Thymus (tissue), 11 donors: ENCODE measurements around the gene ADGRB3. TPM values are rescaled to one million over a fixed set of nuclear protein-coding genes. Genes with fewer than 3 reads are reported as not detected.

Experiments used
- DNase-seq, 9 donors: peaks; one replicate each; pipeline ENCODE4 v3.0.0-alpha.2; 2013; ENCODE audit warnings: low spot score in 9 of 9, low read depth in 6 of 9, missing footprints in 1 of 9
- H3K27ac ChIP-seq, 2 donors: one replicate each; pipeline ENCODE4 v1.5.1; 2013; ENCODE audit warnings: control low read depth in 1 of 2, low read depth in 1 of 2, low read length in 1 of 2, mild to moderate bottlenecking in 1 of 2, moderate library complexity in 1 of 2
- H3K27me3 ChIP-seq, 2 donors: one replicate each; pipeline ENCODE4 v1.5.1; 2013; ENCODE audit warnings: low read length in 1 of 2; ENCODE audit not compliant: control insufficient read depth in 2 of 2, insufficient read depth in 1 of 2
- H3K36me3 ChIP-seq, 2 donors: one replicate each; pipeline ENCODE4 v1.5.1; 2013; ENCODE audit warnings: low read length in 1 of 2, mild to moderate bottlenecking in 1 of 2, moderate library complexity in 1 of 2; ENCODE audit not compliant: control insufficient read depth in 2 of 2, insufficient read depth in 2 of 2
- H3K4me1 ChIP-seq, 2 donors: one replicate each; pipeline ENCODE4 v1.5.1; 2013; ENCODE audit warnings: low read length in 2 of 2; ENCODE audit not compliant: control insufficient read depth in 2 of 2, insufficient read depth in 2 of 2
- H3K4me3 ChIP-seq, 2 donors: one replicate each; pipeline ENCODE4 v1.5.1; 2013; ENCODE audit warnings: low read length in 2 of 2, control low read depth in 1 of 2, mild to moderate bottlenecking in 1 of 2
- H3K9me3 ChIP-seq, 2 donors: one replicate each; pipeline ENCODE4 v1.5.1; 2013; ENCODE audit warnings: low read length in 1 of 2, mild to moderate bottlenecking in 1 of 2; ENCODE audit not compliant: control insufficient read depth in 2 of 2, insufficient read depth in 1 of 2
- whole genome bisulfite sequencing: extraction: QIAGEN DNeasy Blood & Tissue Kit; methylation state at CpG from one replicate; pipeline ENCODE4 v1.1.7; 2013; 5-methylcytosine and 5-hydroxymethylcytosine counted together
- polyA plus RNA-seq: library from polyadenylated mRNA; stranded (reverse); fragments of 200-250 nt; gene quantifications from one replicate; pipeline ENCODE4 v1.2.3, GENCODE V29; 2013
- total RNA-seq: library from RNA; stranded (reverse); fragments of 120-200 nt; gene quantifications from one replicate; pipeline ENCODE4 v1.2.4, GENCODE V29; 2013
- donor health status: healthy.

ADGRB3 gene
- total and polyA plus RNA-seq, 2 donors, result 0.09 TPM

GRCh38 chr6:69019832-69020231 is 384.8 kb downstream of the ADGRB3 start:
- Histone ChIP-seq H3K9me3 (no peaks in the 10 kb centered on the region), H3K36me3 (no peaks in the 10 kb centered on the region), H3K4me1 (no peaks in the 10 kb centered on the region), H3K27me3 (no peaks in the 10 kb centered on the region), H3K27ac (no peak overlapping the region), H3K4me3 (no peak overlapping the region)
- no peak for DNase-seq
- 81% methylated on average over 4 of the region's 4 CpGs for WGBS

DNA sequence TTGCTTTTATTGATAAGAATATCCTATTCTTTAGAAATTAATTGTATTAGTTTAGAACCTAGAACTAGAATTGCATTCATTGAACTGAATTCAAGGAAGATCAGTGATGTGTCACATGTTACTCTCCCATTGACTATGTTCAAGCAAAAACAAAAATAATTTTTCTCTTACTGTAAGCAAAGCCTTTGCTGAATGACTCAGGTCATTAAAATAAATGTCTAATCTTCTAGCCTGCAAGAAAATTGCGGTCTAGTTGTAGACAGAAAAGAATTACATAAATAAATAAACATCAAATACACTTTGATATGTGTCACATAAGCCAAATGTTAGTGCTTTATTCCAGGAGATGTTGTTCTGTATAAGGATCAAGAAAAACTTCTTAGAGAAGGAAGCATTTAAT is 387.9 kb downstream of the ADGRB3 start:
- H3K4me1 ChIP-seq, result no peaks in the 10 kb centered on the region
- no peaks in the 10 kb centered on the region for H3K27me3 ChIP-seq
- H3K27ac ChIP-seq, result no peak overlapping the region
- no peaks in the 10 kb centered on the region for H3K9me3 ChIP-seq
- no peak for DNase-seq
- WGBS, result 98% methylated on average over 1 of the region's 1 CpG
- no peak overlapping the region for H3K4me3 ChIP-seq
- no peaks in the 10 kb centered on the region for H3K36me3 ChIP-seq

DNA sequence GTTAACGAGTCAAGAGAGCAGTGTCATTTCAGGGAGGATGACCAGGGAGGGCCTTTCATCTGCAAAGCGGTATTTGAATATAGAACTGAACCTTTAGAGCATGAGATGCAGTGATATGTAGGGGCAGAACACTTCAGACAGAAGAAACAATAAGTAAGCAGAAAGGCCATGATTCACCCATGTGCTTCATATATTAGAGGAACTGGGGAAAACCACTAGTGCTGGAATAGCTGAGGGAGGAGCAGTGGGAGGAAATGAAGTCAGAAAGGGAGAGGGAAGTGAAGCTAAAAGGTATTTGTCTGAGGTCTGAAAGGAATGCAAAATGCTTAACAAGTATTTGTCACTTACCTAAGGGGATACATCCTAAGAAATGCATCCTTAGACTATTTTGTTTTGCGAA is 391.2 kb downstream of the ADGRB3 start:
- Histone ChIP-seq H3K9me3 (no peaks in the 10 kb centered on the region), H3K4me3 (no peak overlapping the region), H3K27ac (no peak overlapping the region), H3K4me1 (no peaks in the 10 kb centered on the region), H3K27me3 (no peaks in the 10 kb centered on the region), H3K36me3 (no peaks in the 10 kb centered on the region)
- no peak for DNase-seq
- 91% methylated on average over 3 of the region's 3 CpGs for WGBS

DNA sequence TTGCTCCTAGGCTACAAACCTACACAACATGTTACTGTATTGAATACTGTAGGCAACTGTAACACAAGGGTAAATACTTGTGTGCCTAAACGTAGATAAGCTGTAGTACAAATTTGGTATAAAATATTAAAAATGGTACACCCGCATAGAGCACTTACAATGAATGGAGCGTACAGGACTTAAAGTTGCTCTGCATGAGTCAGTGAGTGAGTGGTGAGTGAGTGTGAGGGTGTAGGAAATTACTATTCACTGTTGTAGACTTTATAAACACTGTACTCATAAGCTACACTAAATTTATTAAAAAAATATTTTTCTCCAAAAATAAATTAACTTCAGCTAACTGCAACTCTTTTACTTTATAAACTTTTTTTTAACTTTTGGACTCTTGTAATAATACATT is 391.6 kb downstream of the ADGRB3 start:
- no peak overlapping the region for H3K4me3 ChIP-seq
- no peaks in the 10 kb centered on the region for H3K9me3 ChIP-seq
- DNase-seq, result no peak
- 83% methylated on average over 3 of the region's 3 CpGs for WGBS
- H3K27me3 ChIP-seq, result no peaks in the 10 kb centered on the region
- H3K4me1 ChIP-seq, result no peaks in the 10 kb centered on the region
- no peak overlapping the region for H3K27ac ChIP-seq
- no peaks in the 10 kb centered on the region for H3K36me3 ChIP-seq

DNA sequence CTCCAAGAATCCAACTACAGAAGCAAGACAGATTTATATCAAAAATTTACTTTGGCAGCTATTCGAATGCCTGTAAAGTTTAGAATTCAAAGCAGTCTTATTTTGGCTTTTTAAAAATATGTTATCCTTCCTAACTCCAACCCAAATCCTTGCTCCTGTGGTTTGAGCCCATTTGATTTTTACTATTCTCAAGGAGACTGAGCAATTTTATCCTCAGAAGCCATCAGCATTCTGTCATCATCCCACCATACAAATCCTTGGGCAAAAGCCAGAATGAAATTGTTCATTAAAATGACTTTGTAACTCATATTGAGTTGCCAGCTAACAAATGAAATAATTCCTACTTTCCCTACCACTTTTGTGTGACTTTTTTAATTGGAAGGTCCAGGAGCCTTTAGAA is 392.8 kb downstream of the ADGRB3 start:
- DNase-seq, result no peak
- Histone ChIP-seq H3K36me3 (no peaks in the 10 kb centered on the region), H3K27me3 (no peaks in the 10 kb centered on the region), H3K4me3 (no peak overlapping the region), H3K27ac (no peak overlapping the region), H3K9me3 (no peaks in the 10 kb centered on the region), H3K4me1 (no peaks in the 10 kb centered on the region)
- 95% methylated on average over 1 of the region's 1 CpG for WGBS

- Histone ChIP-seq H3K36me3 (no peaks in the 10 kb centered on the region), H3K4me3 (no peak overlapping the region), H3K9me3 (no peaks in the 10 kb centered on the region), H3K27ac (no peak overlapping the region), H3K27me3 (no peaks in the 10 kb centered on the region), H3K4me1 (no peaks in the 10 kb centered on the region)
- DNase-seq, result no peak
Measured at GRCh38 chr6:69038841-69039240, 403.8 kb downstream of the ADGRB3 start.

DNA sequence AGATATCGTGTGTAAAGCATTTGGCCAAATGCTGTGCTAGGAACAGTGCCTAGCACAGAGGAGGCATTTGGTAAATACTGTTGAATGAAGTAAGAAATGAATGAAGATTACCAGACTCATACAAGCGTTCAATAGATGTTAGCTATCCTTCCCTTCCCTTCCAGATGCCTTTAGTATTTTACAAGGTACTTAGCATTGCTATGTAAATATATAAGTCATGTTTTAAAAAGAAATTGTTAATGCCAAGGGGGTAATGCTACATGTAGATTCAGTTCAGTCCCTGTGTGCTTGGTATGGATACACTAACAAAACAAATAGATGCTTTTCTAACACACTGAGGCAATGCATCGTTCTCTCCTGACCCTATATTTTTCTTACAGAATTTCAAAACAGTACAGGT is 407.2 kb downstream of the ADGRB3 start:
- no peak overlapping the region for H3K27ac ChIP-seq
- no peak for DNase-seq
- no peaks in the 10 kb centered on the region for H3K27me3 ChIP-seq
- no peaks in the 10 kb centered on the region for H3K36me3 ChIP-seq
- no peaks in the 10 kb centered on the region for H3K9me3 ChIP-seq
- H3K4me1 ChIP-seq, result no peaks in the 10 kb centered on the region
- WGBS, result 90% methylated on average over 3 of the region's 3 CpGs
- no peak overlapping the region for H3K4me3 ChIP-seq

DNA sequence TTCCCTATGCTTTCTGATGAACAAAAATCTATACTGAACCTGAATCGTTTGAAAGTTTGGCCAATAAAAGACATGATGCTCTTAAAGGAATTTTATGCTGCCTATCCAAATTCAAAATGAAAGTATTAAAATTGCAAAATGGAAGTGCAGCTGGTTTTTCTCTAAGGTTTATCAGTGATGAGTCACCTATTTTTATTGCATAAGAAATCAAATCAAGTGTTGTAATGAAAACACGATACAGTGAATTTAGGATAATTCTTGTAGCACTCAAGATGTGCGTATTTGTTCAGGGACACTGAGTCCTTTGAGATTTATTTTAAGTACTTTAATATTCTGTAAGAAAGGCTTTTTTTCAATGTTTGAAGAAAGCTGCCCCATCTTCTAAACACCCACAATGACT is 409.5 kb downstream of the ADGRB3 start:
- WGBS, result 97% methylated on average over 3 of the region's 3 CpGs
- Histone ChIP-seq H3K4me3 (no peak overlapping the region), H3K27ac (no peak overlapping the region), H3K36me3 (no peaks in the 10 kb centered on the region), H3K9me3 (no peaks in the 10 kb centered on the region), H3K4me1 (no peaks in the 10 kb centered on the region), H3K27me3 (no peaks in the 10 kb centered on the region)
- DNase-seq, result no peak

GRCh38 chr6:69059413-69059812 is 424.3 kb downstream of the ADGRB3 start:
- 84% methylated on average over 1 of the region's 1 CpG for WGBS
- H3K27ac ChIP-seq, result no peak overlapping the region
- no peaks in the 10 kb centered on the region for H3K36me3 ChIP-seq
- H3K9me3 ChIP-seq, result no peaks in the 10 kb centered on the region
- DNase-seq, result no peak
- no peaks in the 10 kb centered on the region for H3K4me1 ChIP-seq
- H3K27me3 ChIP-seq, result no peaks in the 10 kb centered on the region
- H3K4me3 ChIP-seq, result no peak overlapping the region

DNA sequence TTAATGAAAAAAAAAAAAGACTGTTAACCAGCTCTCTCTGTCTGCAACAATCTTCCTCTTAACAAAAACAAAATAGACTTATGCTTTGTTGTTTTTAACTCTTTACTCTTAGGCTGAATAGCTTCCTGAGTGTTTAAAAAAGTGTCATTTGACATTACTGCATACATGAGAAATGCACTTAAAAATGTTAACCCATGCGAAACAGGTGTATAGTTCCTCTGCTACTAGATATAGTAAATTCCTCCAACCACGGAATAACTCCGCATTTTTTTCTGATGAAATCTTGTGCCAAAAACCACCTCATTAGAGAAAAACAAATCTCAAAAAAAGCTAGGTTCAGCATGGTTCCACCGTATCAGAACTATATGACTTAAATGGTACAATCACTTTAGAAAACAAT is 426.0 kb downstream of the ADGRB3 start:
- Histone ChIP-seq H3K27ac (no peak overlapping the region), H3K4me1 (no peaks in the 10 kb centered on the region), H3K36me3 (no peaks in the 10 kb centered on the region), H3K27me3 (no peaks in the 10 kb centered on the region), H3K9me3 (no peaks in the 10 kb centered on the region), H3K4me3 (no peak overlapping the region)
- DNase-seq, result no peak
- WGBS, result 93% methylated on average over 4 of the region's 4 CpGs
